ENCODE results near the gene KLK7.

DNA sequence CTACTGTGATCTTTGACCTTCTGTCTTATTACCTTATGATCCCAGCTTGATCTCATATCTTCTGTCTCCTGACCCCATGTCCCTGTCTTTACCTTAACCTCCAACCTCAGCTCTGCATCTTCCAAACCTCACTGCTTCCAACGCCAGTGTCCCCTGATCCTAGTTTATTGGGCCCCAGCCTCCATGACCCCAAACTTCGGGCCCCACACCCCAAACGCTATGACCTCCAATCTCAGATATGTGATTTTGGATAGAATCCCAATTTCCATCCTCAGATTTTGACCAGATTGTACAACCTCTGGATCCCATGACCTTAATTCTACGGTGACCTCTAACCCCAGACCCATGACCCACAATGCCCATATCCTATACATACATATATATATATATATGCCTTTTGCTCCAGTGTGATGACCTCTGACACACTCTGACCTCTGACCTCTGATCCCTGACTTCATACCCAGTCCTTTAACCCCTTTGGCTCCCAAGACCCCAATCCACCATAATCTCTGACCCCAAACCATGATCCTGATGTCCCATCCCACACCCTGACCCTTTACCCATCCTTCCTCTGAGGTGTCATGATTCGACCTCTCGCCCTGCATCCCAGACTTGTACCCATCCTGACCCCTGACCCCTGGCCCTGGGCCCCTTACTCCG, 47.6 kb upstream of the KLK7 start:
- TF ChIP-seq, protein P1, sequence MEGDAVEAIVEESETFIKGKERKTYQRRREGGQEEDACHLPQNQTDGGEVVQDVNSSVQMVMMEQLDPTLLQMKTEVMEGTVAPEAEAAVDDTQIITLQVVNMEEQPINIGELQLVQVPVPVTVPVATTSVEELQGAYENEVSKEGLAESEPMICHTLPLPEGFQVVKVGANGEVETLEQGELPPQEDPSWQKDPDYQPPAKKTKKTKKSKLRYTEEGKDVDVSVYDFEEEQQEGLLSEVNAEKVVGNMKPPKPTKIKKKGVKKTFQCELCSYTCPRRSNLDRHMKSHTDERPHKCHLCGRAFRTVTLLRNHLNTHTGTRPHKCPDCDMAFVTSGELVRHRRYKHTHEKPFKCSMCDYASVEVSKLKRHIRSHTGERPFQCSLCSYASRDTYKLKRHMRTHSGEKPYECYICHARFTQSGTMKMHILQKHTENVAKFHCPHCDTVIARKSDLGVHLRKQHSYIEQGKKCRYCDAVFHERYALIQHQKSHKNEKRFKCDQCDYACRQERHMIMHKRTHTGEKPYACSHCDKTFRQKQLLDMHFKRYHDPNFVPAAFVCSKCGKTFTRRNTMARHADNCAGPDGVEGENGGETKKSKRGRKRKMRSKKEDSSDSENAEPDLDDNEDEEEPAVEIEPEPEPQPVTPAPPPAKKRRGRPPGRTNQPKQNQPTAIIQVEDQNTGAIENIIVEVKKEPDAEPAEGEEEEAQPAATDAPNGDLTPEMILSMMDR (conservative IDR thresholded peaks at IDR 0.05; ENCODE audit: low read depth, low read length) = no peak
- TF ChIP-seq EZH2 (IDR thresholded peaks at IDR 0.05; ENCODE audit: low read length, unreplicated experiment) = no peak

Measured in PC-3 (cell line).